ENCODE measurements around the gene CDC42SE2.

- TF ChIP-seq CTCF (IDR thresholded peaks at IDR 0.05; ENCODE audit: low read depth, low read length), result no peak
- TF ChIP-seq EZH2phosphoT487 (IDR thresholded peaks at IDR 0.05; ENCODE audit: low read depth), result no peak
These were observed 22.0 kb downstream of the CDC42SE2 start for GRCh38 chr5:131285703-131286399.
